ENCODE results near the gene PTGIS. TPM values are rescaled to one million over a fixed set of nuclear protein-coding genes. Genes with fewer than 3 reads are reported as not detected.

PTGIS gene
- total and polyA plus RNA-seq, 2 of the 4 experiments (the other 2 are of a cell fraction), result 1.6 to 2.6 TPM

DNA sequence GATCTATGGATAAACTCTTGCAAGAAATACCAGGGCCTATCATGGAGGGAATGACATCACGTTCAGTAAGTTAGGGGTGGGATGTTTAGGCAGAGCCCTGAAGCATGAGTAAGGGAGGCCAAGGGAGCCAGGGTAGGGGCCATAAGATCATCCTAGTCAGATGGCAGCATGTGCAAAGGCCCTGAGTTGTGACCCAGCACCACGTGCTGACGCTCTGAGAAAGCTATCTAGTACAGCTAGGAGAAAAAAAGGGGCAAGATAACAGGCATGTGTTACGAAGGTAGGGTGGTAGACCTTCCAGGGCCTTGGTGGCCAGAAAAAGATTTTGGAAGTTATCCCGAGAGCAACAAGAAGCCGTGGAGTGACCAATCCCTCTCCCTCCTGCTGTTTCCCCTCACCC lies 107.8 kb downstream of the PTGIS start:
- intact Hi-C loops (cut with micrococcal nuclease), result no loop called here
- Histone ChIP-seq H3K27me3 (ENCODE audit: control insufficient read depth, insufficient read depth, low read length) (peaks cover 50% of the 10 kb centered on the region), H2AK5ac (ENCODE audit: low read depth, low read length) (no peak overlapping the region), H3K14ac (replicated peaks; ENCODE audit: low read depth, low read length) (no peak overlapping the region), H3K56ac (ENCODE audit: extremely low read depth, insufficient read depth, low read length) (no peak overlapping the region), H3K4me1 (ENCODE audit: control insufficient read depth, insufficient read depth, low read length) (no peaks in the 10 kb centered on the region), H2BK5ac (ENCODE audit: low read depth, low read length, poor library complexity, severe bottlenecking) (no peak overlapping the region), H3K9me3 (ENCODE audit: control insufficient read depth, insufficient read depth, low read length) (no peaks in the 10 kb centered on the region), H2AFZ (replicated peaks; ENCODE audit: low read length, poor library complexity) (no peak overlapping the region), H2BK20ac (ENCODE audit: low read depth, low read length) (no peak overlapping the region), H4K20me1 (ENCODE audit: insufficient read depth, low read length) (no peaks in the 10 kb centered on the region), H3K4me3 (ENCODE audit: insufficient read depth, low read depth, low read length) (no peak overlapping the region), H2BK15ac (ENCODE audit: low read depth, low read length) (no peak overlapping the region), H3K18ac (ENCODE audit: low read depth, low read length) (no peak overlapping the region), H4K8ac (ENCODE audit: low read depth in 2 of 2, low read length in 2 of 2) (no peak overlapping the region), H3K9ac (ENCODE audit: low read depth, low read length) (no peak overlapping the region), H3K4ac (ENCODE audit: low read depth, low read length) (no peak overlapping the region), H4K91ac (ENCODE audit: insufficient read depth, low read depth, low read length) (no peak overlapping the region), H2BK120ac (ENCODE audit: low read depth, low read length) (no peak overlapping the region), H4K5ac (ENCODE audit: low read depth, low read length) (no peak overlapping the region), H3K36me3 (ENCODE audit: control insufficient read depth, insufficient read depth, low read length) (no peaks in the 10 kb centered on the region), H3K79me1 (ENCODE audit: low read depth in 1 of 2, low read length in 2 of 2) (no peaks in the 10 kb centered on the region), H3K9me1 (ENCODE audit: insufficient read depth, low read length) (no peaks in the 10 kb centered on the region), H3K23ac (ENCODE audit: low read depth, low read length) (no peak overlapping the region), H3K4me2 (ENCODE audit: low read depth, low read length) (no peak overlapping the region), H2AK9ac (replicated peaks; ENCODE audit: low read depth, low read length, poor library complexity) (no peak overlapping the region), H3K27ac (ENCODE audit: insufficient read depth, low read length) (no peak overlapping the region)
- ATAC-seq (ENCODE audit: low read depth) (no peak), DNase-seq (no peak)
- in situ Hi-C loops (cut with MboI; ENCODE audit: low sequenced_read_pairs), result no loop called here
- CTCF ChIA-PET, result no interaction called here
- BruUV-seq (replicated peaks), result no TSS peak
- 38% methylated on average over 2 of the region's 6 CpGs; no CpG with 5 or more reads in 1 of the 2 experiments for WGBS, 2 experiments (ENCODE audit: extremely low coverage in 2 of 2, insufficient read length in 1 of 2)
- POLR2A ChIA-PET (ENCODE audit: unreplicated experiment), result no interaction called here
- dilution Hi-C loops (cut with HindIII; ENCODE audit: low sequenced_read_pairs, unreplicated experiment), result no loop called here
- TF ChIP-seq CEBPB (IDR thresholded peaks at IDR 0.05; ENCODE audit: low read depth, low read length), result no peak
- no peak for TF ChIP-seq USF2 (IDR thresholded peaks at IDR 0.05; ENCODE audit: low read depth, low read length)
- TF ChIP-seq FOS (IDR thresholded peaks at IDR 0.05; ENCODE audit: low read depth, low read length), result no peak
- TF ChIP-seq MXI1 (IDR thresholded peaks at IDR 0.05; ENCODE audit: borderline replicate concordance, low read depth, low read length), result no peak
- no peak for TF ChIP-seq NFE2L2 (IDR thresholded peaks at IDR 0.05; ENCODE audit: low read depth, low read length)
